Activated naive CD4-positive, alpha-beta T cell (primary cell): ENCODE measurements around the gene OR52E6.

Experiments
- DNase-seq, 4 experiments: peaks; one replicate each; lab custom pipeline; 2025; lab: John Stamatoyannopoulos, UW

Gene OR52E6

GRCh38 chr11:5796541-5796940 is 45.2 kb downstream of the OR52E6 start:
- DNase-seq: no peak

GRCh38 chr11:5791165-5791564 is 50.5 kb downstream of the OR52E6 start, which contains the start of gene OR52N1:
OR52N1 (minus strand) TSS chr11:5791265; CDS start chr11:5788816, 2,449 bp downstream.
- DNase-seq: no peak
